HL-60 (cell line): ENCODE measurements around the gene DNAJC8.

Source experiments
- DNase-seq, 2 experiments: peaks; one replicate each; pipeline ENCODE4 v3.0.0-alpha.2; 2010 to 2020; ENCODE audit warnings: low read depth in 1 of 2, low spot score in 1 of 2
- H3K27ac ChIP-seq: fragments of 250-450 bp; sonication (Bioruptor Pico); replicated peaks from 2 replicates; pipeline ENCODE4 v1.5.1; 2020; ENCODE audit warnings: mild to moderate bottlenecking, moderate library complexity
- H3K27me3 ChIP-seq: fragments of 250-450 bp; sonication (Bioruptor Pico); 2 replicates; pipeline ENCODE4 v1.5.1; 2021; ENCODE audit warnings: mild to moderate bottlenecking, moderate library complexity; ENCODE audit not compliant: insufficient read depth, poor library complexity, severe bottlenecking
- H3K4me3 ChIP-seq: replicated peaks from 2 replicates; pipeline ENCODE4 v1.5.1; 2011; ENCODE audit warnings: mild to moderate bottlenecking, control low read depth, low read length; ENCODE audit not compliant: insufficient read depth
- CTCF ChIP-seq: IDR thresholded peaks from one replicate; pipeline ENCODE4 v1.5.1; 2011; ENCODE audit warnings: low read length, control low read depth, inconsistent platforms; ENCODE audit not compliant: insufficient read depth
- GABPA ChIP-seq: IDR thresholded peaks from 2 replicates; pipeline ENCODE4 v1.6.1; 2012; ENCODE audit warnings: low read depth
- POLR2AphosphoS5 ChIP-seq: IDR thresholded peaks from 2 replicates; pipeline ENCODE4 v1.6.1; 2012; ENCODE audit warnings: low read depth
- SPI1 ChIP-seq: IDR thresholded peaks from 2 replicates; pipeline ENCODE4 v1.6.1; 2012; ENCODE audit warnings: low read depth, mild to moderate bottlenecking, borderline replicate concordance
- TF ChIP-seq, protein P1 (sequence below): IDR thresholded peaks from 2 replicates; pipeline ENCODE4 v1.6.1; 2012; ENCODE audit warnings: low read depth; ENCODE audit not compliant: insufficient replicate concordance

The DNAJC8 gene

DNA sequence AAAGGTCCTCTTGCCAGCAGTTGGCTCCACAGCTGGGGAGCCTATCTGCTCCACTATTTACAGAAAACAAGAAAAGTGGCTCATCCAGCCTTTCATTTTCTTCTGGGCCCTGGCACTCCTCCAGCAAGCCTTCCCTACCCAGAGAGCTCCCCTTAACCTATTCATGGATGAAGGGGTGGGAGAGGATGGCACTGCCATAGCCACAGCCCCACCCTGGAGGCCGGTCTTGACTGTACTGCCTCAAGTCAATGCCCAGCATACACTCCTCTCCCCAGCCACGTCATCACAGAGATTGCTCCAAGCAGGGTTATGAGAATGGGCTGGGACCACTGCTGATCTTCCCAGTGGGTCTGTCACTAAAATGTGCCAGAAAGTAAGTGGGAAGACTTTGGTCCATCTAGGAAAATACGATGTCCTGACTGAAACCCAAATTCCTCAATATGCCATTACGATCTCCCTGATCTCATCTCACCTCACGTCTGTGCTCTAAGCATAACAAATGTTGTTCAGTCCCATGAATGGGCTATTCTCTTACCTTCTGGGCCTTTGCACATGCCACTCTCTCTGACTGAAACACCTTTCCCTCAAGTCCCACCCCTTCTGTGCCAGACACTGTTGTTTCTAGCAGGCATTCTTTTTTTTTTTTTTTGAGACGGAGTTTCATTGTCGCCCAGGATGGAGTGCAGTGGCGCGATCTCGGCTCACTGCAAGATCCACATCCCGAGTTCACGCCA is 35.0 kb downstream of the DNAJC8 start:
- H3K4me3 ChIP-seq: no peak overlapping the region
- TF ChIP-seq POLR2AphosphoS5: no peak
- TF ChIP-seq GABPA: no peak
- TF ChIP-seq CTCF: no peak
- no peak for TF ChIP-seq SPI1
- TF ChIP-seq, protein P1, sequence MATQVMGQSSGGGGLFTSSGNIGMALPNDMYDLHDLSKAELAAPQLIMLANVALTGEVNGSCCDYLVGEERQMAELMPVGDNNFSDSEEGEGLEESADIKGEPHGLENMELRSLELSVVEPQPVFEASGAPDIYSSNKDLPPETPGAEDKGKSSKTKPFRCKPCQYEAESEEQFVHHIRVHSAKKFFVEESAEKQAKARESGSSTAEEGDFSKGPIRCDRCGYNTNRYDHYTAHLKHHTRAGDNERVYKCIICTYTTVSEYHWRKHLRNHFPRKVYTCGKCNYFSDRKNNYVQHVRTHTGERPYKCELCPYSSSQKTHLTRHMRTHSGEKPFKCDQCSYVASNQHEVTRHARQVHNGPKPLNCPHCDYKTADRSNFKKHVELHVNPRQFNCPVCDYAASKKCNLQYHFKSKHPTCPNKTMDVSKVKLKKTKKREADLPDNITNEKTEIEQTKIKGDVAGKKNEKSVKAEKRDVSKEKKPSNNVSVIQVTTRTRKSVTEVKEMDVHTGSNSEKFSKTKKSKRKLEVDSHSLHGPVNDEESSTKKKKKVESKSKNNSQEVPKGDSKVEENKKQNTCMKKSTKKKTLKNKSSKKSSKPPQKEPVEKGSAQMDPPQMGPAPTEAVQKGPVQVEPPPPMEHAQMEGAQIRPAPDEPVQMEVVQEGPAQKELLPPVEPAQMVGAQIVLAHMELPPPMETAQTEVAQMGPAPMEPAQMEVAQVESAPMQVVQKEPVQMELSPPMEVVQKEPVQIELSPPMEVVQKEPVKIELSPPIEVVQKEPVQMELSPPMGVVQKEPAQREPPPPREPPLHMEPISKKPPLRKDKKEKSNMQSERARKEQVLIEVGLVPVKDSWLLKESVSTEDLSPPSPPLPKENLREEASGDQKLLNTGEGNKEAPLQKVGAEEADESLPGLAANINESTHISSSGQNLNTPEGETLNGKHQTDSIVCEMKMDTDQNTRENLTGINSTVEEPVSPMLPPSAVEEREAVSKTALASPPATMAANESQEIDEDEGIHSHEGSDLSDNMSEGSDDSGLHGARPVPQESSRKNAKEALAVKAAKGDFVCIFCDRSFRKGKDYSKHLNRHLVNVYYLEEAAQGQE: no peak
- H3K27ac ChIP-seq: no peak overlapping the region
- DNase-seq: no peak
- no peaks in the 10 kb centered on the region for H3K27me3 ChIP-seq

- H3K27ac ChIP-seq: no peak overlapping the region
- H3K4me3 ChIP-seq: no peak overlapping the region
- DNase-seq: no peak
- no peaks in the 10 kb centered on the region for H3K27me3 ChIP-seq
- TF ChIP-seq GABPA (no peak), POLR2AphosphoS5 (no peak), CTCF (no peak), SPI1 (no peak)
- TF ChIP-seq, protein P1: no peak
Measured at GRCh38 chr1:28196330-28196729, 36.5 kb downstream of the DNAJC8 start.

GRCh38 chr1:28195780-28196179 is 37.0 kb downstream of the DNAJC8 start:
- DNase-seq: no peak
- TF ChIP-seq GABPA (no peak), SPI1 (no peak), POLR2AphosphoS5 (no peak), CTCF (no peak)
- TF ChIP-seq, protein P1: no peak
- H3K27me3 ChIP-seq: no peaks in the 10 kb centered on the region
- H3K27ac ChIP-seq: no peak overlapping the region
- H3K4me3 ChIP-seq: no peak overlapping the region
